Hematopoietic multipotent progenitor cell treated with erythropoietin and hydrocortisone succinate and interleukin-3 and kit ligand, for 17 days (in vitro differentiated cells): Measurements from ENCODE around the gene KCNC3.

Experiments
- DNase-seq: peaks from one replicate; pipeline ENCODE4 v3.0.0-alpha.2; 2015; ENCODE audit warnings: low spot score

Gene KCNC3

DNA sequence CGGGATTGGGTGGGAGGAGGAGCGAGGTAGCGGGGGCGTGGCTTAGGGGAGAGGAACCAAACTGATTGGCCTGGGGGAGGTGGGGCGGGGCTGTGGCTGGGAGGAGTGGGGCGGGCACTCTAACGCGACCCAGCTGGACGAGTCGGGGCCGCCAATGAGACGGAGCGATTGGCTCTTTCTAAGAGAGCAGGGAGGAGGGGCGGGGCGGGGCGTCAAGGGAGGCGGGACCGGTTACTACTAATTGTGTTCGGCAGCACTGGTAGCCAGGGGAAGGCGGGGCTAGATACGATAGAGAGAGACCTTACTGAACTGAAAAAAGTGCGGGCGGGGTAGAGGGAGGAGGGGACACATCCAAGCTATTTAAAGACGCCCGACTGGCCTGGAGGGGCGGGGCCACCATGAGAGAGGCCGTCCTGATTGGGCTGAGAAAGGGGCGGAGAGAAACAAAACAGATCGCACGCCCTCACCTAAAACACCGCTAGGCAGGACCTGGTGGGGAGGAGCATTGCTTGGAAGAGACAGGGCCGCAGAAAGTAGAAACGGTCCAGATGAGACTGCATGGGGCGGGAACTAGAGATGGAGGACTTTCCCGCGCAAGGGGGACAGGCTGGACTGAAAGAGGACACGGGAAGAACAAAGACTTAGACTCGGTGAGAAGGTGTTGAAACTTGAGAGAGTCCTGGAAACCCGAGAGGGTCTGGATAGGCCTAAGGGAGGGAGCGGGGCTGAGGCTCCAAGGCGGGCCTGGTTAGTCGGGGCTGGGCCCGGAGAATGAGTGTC is at the start of gene KCNC3:
TSS of gene KCNC3 (minus strand) at position 232 of the 780 bp plus-strand sequence. CDS start 295 bp downstream, outside the sequence.
- DNase-seq, result peak; percentile 66

DNA sequence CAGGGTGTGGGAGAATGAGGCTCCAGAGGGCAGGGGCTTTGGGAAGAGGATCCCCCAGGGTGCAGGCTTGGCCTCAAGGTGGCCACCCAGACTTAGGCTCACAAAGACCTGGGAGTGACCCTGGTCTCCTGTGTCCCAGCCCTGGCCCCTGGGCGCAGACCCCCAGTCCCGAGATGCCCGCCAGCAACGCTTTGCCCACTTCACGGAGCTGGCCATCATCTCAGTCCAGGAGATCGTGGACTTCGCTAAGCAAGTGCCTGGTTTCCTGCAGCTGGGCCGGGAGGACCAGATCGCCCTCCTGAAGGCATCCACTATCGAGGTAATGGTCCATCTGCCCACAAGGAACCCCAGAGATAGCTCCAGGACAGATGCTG is 49.7 kb upstream of the KCNC3 start:
- DNase-seq, result no peak

DNA sequence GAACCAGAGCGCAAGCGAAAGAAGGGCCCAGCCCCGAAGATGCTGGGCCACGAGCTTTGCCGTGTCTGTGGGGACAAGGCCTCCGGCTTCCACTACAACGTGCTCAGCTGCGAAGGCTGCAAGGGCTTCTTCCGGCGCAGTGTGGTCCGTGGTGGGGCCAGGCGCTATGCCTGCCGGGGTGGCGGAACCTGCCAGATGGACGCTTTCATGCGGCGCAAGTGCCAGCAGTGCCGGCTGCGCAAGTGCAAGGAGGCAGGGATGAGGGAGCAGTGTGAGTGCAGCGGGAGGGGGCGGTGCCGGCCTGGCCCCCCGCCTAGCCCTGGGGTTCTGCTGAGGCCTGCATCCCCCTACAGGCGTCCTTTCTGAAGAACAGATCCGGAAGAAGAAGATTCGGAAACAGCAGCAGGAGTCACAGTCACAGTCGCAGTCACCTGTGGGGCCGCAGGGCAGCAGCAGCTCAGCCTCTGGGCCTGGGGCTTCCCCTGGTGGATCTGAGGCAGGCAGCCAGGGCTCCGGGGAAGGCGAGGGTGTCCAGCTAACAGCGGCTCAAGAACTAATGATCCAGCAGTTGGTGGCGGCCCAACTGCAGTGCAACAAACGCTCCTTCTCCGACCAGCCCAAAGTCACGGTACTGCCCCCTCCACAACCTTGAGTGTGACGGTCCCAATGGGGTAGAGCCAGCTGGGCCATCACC is 49.1 kb upstream of the KCNC3 start:
- DNase-seq, result no peak

DNA sequence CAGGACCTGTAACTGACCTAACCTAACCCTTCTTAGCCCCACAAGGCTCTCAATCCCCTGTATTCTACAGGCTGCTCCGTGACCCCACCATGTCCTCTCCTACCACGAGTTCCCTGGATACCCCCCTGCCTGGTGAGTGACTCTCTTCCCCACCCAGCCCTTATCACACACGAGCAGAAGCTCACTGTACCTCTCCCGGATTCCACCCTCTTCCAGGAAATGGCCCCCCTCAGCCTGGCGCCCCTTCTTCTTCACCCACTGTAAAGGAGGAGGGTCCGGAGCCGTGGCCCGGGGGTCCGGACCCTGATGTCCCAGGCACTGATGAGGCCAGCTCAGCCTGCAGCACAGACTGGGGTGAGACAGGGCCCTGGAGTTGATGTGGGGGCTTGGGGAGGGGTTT is 48.3 kb upstream of the KCNC3 start:
- DNase-seq, result no peak

DNA sequence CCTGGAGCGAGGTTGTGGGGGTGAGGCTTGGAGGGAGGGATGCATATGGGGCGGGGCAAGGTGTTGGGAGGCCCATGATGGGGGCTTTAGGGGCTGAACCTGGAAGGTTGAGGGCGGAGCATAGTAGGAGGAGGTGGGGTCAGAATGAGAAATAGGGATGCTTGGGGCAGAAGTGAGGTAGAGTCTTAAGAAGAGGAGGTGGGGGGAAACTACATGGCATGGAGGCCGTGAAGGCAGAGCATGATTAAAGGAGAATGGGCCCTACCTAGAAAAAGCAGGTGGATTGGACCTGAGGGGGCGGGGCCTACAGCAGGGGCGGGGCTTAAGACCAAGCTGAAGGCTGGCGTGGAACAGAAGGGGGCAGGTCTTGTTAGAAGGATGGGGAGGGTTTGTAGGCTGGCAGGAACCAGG is 47.9 kb upstream of the KCNC3 start:
- peak; percentile 86 for DNase-seq

DNA sequence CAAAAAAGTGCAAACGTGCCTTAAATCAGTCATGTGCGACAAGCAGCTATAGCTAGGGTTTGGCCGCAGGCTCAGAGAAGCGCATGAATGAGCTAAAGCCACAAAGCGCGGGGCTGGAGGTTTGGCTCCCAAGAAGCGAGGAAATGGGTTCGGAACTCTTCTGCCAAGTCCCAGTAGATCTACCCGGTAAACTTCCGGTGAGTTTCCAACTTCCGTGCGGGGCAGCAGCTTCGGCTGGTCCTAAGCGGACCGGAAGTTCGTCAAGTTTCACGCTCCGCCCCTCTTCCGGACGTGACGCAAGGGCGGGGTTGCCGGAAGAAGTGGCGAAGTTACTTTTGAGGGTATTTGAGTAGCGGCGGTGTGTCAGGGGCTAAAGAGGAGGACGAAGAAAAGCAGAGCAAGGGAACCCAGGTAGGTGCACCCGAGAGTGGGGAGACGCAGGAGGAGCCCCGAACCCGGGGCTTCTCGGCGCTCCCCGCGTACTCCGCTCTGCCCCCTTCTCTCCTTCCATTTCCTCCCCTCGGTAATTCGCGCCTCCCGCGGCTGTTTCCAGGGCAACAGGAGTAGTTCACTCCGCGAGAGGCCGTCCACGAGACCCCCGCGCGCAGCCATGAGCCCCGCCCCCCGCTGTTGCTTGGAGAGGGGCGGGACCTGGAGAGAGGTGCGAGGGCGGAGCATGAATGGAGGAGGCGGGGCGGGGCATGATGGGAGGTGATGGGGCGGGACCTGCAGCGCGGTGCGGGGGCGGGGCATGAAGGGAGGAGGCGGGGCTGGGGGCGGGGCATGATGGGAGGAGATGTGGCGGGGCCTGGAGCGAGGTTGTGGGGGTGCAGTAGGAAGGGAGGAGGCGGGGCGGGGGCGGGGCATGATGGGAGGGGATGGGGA is 47.2 kb upstream of the KCNC3 start, which contains the start of gene NR1H2:
TSS of gene NR1H2 (plus strand) at position 292 of the 885 bp plus-strand sequence. CDS start 1,149 bp downstream, outside the sequence.
- peak; percentile 99 for DNase-seq

DNA sequence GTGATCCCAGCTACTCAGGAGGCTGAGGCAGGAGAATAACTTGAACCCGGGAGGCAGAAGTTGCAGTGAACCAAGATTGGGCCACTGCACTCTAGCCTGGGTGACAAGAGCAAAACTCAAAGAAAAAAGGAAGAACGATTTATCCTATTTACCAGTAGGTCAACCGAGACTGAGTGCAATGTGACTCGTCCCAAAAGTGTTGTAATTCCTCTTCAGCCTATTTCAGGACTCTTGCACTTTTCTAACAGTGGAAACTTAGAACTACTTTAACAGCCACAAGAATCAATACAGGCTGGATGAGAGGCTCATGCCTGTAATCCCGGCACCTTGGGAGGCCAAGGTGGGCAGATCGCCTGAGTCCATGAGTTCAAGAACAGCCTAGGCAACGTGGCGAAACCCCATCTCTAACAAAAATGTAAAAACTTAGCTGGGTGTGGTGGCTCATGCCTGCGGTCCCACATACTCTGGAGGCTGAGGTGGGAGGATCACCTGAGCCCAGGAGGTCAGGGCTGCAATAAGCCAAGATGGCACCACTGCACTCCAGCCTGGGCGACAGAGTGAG is 42.8 kb upstream of the KCNC3 start:
- no peak for DNase-seq

DNA sequence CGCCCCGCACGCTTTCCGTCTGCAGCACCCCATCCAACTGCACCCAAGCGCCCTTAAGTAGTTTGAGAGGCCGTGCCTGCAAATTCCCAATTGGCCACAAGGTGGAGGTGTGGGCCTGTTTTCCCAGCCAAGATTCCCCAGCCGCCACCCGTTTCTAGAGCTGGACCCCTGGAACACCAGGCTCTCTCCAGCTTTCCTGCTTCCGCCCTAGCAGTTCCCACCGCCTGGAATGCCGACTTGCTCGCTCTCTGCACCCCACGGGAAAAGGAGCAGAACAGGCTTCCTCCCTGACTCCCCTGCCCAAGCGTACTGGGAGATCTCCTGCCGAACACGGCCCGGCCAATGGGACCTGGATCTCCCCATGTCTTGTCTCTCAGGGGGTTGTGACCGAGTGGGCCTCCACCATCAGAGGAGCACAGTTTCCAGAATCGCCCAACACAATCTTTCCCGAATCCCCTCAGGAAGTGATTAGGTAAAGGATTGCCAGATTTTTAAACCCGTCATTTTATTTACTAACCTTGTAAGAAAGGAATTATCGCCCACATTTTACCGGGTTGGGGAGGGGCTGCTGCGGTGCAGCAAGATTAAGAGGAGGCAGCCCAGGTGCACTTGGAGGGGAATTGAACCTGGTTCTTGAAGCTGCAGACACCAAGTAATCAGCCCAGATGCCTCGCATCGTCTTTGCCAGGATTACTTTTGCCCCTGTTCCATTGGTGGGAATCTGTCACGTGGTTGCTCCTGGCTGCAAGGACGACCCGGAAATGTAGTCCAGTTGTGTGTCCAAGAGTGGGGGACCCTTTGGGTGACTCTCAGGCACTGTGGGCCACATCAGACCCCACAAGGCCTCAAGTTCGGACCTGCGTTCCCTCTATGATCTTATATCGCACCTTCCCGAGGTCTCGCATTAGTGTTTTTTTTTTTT is 39.7 kb upstream of the KCNC3 start:
- DNase-seq, result peak; percentile 90

DNA sequence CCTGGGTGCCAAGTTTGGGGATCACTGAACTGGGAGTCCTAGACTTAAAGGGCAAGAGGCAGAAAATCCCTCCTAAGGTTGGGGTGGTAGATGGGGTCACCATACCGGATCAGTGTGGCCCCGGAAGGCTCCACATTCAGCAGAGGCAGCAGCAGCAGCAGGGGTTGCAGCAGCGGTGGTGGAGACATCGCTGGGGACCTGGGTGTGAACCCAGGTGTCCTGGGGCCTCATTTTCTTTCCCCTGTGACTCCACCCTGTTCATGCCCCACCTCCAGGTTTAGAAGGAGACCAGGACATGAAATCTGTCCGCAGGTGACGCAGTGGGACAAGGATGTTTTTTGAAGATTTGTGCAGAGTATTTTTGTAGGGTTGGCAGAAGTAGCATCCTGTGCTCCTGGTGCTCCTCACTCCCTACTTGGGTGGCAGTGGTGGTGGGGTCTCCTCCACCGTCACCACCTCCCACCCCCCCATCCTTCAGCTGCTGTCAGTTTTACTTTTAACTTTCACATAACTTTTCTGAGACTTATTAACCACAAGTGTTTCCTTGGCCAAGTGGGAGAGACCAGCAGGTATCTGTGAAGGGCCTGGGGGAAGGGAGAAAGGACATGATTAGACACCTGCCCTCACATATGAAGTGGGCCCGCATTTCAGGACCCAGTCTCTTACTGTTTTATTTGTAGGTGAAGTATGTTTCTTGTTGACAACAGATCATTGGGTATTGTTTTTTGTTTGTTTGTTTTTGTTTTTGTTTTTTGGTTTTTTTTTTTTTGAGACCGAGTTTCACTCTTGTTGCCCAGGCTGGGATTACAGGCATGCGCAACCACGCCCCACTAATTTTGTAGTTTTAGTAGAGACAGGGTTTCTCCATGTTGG is 36.5 kb upstream of the KCNC3 start, which contains the start of gene NAPSA:
TSS of gene NAPSA (minus strand) at position 206 of the 873 bp plus-strand sequence. CDS start at position 188, 18 bp downstream.
- DNase-seq, result no peak

DNA sequence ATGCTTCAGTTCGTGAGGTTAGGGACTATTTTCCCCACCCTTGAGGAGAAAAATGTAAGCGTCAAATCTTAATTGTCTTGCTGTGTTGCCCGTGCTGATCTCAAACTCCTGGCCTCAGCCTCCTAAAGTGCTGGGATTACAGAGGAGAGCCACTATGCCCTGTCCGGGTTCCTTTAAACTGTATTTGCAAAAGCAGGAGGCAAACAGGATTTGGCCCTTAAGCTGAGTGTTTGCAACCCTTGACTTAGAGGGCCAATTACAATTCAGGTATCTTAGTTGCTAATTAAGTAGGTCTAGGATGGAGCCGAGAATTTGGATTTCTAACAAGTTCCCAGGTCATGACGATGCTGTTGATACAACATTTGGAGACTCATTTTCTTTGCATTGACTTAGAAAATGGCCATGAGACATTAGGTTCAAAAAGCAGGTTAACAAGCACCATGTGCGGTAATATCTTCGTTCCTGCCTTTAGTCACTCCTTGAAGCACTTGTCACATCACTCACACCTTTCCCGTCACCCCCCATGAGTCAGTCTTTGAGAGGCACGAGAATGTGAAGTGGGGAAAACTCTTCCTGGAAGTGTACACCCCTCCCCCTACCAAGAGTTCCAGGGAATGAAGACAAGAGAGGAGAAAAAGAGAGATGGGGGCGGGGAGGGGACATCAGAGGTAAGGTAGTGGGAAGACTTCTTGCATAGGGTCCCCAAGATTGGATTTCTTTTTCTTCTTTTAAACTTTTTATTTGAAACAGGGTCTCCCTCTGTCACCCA is 33.7 kb upstream of the KCNC3 start:
- DNase-seq, result no peak

DNA sequence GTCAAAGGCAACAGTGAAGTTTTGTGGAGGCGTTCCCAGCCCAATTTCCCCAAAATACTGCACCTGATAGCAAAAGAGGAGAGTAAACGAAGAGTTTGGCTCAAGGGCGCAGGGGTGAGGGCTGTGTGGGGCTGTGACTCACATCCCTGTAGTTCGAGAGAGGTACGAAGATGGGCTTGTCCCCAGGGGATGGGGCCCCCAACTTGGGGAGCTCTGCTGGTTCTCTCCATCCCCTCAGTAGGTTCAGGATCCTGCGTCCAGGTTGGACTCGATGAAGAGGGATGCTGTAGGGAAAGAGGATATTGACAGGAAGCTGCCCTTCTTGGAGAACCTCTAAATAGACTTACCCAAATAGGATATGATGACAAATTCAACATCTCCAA is 32.8 kb upstream of the KCNC3 start:
- DNase-seq, result no peak

DNA sequence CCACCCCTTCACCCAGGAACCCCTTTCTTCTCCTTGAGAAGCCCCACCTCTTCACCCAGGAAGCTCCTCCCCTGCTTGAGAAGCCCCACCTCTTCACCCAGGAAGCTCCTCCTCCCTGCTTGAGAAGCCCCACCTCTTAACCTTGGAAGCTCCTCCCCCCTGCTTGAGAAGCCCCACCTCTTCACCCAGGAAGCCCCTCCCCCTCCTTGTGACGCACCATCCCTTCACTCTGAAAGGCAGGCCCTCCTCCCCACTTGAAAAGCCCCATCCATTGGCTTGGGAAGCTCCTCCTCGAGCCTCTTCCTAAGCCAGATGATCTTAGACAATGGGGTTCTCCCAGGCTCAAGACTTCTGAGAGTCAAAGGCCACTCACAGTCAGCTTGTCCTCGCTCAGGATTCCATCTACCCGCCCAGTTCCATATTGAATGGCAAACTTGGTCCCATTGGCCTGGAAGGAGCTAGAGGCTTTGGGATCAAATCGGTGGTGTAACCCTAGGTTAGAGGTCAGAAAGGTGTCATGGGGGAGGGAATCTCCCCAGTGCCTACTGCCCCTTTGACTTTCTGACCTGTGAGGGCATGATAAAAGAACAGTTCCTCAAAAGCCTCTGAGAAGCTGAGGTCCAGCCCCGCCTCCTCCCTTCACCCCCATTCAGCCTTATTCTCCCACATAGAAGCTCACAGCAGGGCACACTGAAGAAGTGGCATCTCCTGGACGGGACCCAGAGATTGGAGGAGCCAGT is 32.3 kb upstream of the KCNC3 start:
- DNase-seq, result no peak

DNA sequence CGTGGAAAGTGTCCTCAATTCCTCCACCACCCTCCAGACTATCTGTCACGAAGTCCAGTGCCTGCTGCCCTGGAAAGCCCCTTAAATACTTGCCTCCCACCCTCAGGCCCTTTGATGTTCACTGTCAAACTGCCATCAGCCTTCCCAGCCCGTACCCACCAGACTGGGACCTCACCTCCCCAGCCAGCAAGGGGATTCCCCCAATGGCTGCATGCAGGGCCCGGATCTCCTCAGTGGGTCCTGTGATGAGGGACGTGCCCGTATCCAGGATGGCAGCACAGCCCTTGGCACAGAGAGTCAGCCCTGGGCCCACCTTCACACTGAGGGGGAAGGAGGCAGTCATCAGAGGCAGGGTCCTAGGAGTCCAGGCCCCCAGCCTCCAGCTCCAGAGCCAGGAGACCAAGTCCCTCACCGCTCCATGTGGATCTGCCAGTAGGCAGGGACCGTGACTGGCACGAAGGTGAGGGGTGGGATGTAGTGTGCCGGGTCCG is 30.2 kb upstream of the KCNC3 start:
- DNase-seq, result no peak

DNA sequence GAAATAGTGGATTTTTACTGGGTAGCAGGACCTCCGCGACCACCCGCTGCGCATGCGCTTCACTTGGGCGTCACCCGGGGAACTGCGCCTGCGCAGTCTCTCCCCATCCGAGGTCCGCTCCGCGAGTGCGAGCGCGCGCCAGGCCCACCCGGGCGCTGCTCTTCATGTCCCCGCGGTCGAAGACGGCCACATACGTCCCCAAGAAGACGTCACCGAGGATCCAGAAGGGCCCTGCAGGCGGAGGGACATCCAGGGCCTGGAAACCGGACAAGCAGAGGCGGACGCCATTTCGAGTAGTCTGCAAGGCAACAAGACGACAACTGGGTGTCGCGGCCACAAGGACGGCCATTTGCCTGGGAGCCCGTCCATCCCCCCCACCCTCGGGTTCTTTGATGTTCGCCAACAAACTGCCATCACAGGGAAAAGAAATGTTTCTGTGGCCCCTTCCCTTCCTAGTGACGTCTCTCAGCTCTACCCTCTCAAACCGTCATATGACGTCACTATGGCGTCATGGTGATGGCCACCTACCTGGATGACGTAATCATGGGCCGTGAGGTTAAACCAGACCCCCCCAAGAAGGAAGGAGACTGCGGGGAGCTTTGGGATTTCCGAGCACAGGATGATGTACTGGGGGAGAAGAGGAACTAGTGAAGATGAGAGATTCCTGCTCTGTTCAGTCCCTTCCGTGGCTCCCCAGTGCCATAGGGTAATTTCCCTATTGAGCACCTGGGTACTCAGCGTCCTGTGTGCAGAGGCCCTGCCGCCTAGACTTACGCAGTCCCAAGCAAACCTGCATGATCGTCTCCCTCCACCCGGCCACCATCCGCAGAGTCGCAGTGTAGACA is 29.5 kb upstream of the KCNC3 start:
- peak; percentile 58 for DNase-seq

DNA sequence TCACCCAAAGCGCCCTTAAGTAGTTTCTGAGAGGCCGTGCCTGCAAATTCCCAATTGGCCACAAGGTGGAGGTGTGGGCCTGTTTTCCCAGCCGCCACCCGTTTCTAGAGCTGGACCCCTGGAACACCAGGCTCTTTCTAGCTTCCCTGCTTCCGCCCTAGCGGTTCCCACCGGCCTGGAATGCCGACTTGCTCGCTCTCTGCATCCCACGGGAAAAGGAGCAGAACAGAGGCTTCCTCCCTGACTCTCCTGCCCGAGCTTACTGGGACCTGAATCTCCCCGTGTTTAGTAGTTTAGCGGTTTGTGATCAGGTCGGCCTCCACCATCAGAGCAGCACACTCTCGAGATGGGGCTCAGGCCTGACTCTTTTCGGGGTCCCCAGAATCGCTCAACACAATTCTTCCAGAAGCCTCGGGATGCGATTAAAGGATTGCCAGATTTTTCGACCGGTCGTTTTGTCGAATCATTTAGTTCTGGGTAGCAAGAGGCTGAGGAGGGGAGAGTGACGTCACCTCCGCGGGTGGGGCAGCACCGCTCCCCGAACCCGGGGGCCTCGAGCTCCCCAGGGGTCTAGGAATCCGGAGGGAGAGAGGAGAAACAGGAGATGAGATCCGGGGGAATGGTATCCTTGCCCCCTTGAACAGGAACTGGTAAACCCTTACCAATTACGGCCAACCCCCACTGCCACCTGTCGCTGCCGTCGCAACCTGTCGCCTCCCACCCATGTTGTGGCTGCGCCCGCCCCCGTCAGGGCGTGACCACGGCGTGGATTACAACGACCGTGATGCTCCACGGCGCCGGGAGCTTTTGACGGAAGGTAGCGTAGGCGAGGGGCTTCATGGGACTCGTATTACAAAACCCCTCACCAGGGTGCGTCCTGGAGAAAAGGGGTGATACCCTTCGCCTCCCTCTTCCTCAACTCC is 28.3 kb upstream of the KCNC3 start:
- DNase-seq, result peak; percentile 81

DNA sequence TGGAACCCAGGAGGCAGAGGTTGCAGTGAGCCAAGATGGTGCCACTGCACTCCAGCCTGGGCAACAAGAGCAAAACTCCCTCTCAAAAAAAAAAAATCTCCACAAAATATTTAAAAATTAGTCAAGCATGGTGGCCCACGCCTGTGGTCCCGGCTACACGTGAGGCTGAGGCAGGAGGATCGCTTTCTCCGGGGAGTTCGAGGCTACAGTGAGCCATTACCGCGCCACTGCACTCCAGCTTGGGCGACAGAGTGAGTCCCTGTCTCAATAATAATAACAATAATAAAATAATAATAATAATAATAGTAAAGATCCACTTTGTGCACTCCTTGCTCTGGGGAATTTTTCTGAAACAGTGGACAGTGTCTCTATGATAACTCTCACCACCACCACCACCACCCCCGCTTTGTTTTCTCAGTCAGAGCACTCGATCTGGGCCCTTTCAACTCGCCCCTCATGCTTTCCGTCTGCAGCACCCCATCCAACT is 27.6 kb upstream of the KCNC3 start:
- DNase-seq, result no peak
